HG02981 (cell line): Measurements from ENCODE around the gene ZNRD2.
"Not testable (repeated sequence)": the region's sequence is repeated elsewhere in the genome, so short reads cannot be mapped to it uniquely, and the experiment has no call there.

Source experiments
- ATAC-seq: cut with Tn5 transposase; IDR thresholded peaks from one replicate; pipeline ENCODE4 v1.9.1; 2021; ENCODE audit warnings: mild to moderate bottlenecking, moderate library complexity; ENCODE audit not compliant: unreplicated experiment

ZNRD2 gene

GRCh38 chr11:65555693-65556231 lies 14.5 kb upstream of the ZNRD2 start:
- no peak for ATAC-seq

DNA sequence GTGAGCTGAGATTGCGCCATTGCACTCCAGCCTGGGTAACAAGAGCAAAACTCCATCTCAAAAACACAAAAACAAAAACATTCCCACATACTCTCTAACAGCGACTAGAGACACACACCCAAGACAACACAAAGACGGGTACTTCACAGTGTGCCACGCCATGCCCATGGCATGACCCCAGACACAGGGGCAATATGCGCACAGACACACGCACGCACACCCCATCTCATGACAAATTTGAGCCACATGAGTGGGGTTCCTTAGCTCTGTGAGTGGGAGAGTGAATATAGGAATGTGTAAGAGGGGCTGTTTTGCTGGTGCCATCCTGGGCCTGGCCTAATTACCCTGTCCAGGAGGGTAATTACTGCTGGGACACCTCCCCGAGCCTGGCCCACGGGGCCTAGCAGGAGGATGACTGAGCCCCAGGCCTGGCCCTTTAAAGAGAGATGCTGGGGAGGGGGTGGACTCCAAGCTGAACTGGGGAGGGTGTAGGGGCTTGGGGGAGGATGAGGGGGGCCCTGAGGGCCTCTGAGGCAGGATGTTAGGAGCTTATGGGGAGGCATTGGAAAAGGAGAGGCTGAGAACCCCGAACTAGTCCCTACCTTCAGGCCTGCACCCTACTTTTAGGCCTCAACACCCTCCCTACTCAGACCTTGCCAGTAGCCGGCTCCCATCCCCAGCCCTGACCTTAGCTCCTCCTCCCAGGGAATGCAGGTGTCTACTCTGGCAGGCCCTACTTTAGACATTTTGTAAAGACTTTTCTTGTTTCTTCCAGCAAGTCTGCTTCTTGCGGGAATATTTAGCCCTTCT lies 13.6 kb upstream of the ZNRD2 start:
- ATAC-seq = no peak

GRCh38 chr11:65557280-65558001 lies 12.8 kb upstream of the ZNRD2 start:
- no peak for ATAC-seq

- ATAC-seq = no peak
Observed at GRCh38 chr11:65558002-65558929, 12.0 kb upstream of the ZNRD2 start, which contains the start of gene LTBP3. TSS of gene LTBP3 (minus strand) at chr11:65558359. CDS start at chr11:65557959, 400 bp downstream.

GRCh38 chr11:65558930-65559509 lies 11.3 kb upstream of the ZNRD2 start:
- ATAC-seq = no peak

- ATAC-seq = no peak
Observed at GRCh38 chr11:65559535-65559934, 10.7 kb upstream of the ZNRD2 start.

GRCh38 chr11:65559951-65560537 lies 10.2 kb upstream of the ZNRD2 start:
- ATAC-seq = no peak

- no peak for ATAC-seq
Observed at GRCh38 chr11:65560555-65561418, 9.5 kb upstream of the ZNRD2 start.

DNA sequence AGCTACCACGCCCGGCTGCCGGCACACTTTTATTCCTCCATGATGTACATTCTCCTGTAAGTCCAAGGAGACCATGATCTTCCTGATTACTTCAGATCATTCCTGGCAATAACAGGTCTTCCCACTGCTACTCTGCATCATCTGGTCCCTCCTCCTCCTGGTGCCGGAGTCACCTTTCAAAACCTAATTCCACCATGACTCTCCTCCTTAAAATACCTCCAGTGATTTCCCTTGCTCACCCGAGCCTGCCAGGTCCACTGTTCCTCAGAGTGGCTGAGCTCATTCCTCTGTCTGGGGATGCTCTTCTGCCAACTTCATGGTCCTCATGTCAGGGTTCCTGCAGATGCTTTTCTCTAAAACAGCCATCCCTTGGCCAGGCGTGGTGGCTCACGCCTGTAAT lies 8.3 kb upstream of the ZNRD2 start:
- ATAC-seq = no peak

GRCh38 chr11:65562788-65563187 lies 7.5 kb upstream of the ZNRD2 start:
- ATAC-seq = no peak

DNA sequence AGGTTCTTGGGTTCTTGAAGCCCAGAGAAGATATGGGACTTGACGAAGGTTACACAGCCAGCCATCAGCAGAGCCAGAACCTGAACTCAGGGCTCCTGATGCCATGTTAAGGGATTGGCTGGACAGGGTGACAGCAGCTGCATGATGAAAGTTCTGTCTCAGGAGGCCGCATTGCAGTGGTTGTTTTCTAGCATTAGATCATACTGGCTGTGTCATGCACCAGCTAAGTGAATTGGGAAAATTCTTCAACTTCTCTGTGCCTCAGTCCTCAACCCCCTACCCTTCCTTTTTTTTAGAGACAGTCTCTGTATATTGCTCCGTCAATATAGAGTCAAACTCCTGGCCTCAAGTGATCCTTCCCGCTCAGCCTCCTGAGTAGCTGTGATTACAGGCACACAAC lies 6.7 kb upstream of the ZNRD2 start:
- no peak for ATAC-seq

- ATAC-seq = not testable (repeated sequence)
Observed at GRCh38 chr11:65564879-65565559, 5.3 kb upstream of the ZNRD2 start.

- ATAC-seq = no peak
Observed at GRCh38 chr11:65565624-65566453, 4.4 kb upstream of the ZNRD2 start.

DNA sequence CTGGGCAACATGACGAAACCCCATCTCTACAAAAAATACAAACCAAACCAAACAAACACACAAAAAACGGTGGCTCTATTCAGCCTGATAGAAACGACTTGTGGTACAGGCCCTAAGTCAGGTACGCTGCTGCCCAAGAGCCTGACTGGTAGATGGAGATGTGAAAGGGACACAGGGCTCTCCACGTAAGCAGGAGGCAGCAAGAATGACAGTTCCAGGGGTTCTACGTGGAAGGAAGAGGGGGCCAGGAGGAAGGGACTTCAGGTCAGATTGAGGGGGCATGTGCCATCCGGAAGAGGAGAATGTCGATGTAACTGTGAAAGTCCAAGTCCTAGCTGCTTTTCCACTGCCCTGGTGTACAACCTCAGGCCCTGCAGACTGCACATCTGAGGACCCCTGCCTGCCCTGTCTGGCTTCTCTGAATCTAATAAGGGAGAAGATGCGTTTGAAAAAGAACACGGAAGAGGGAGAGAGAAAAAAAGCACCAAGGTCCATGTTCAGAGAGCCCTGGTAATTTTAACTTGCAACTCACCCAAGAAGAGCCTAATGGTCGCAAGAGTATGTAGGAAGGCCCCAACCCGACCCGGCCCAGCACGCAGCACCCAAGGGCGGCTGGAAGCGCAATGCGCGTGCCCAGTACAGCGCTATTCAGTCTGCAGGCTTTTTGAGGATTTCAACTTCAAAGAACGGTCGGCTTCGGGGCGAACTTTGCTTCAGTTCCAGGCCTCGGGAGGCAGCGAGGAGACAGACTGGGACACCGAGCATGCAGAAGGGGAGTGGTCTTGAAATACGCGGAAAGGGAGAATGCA lies 909 bp upstream of the ZNRD2 start:
- peak; percentile 2 for ATAC-seq

GRCh38 chr11:65571420-65571819 lies 1.1 kb downstream of the ZNRD2 start:
- ATAC-seq = no peak

- ATAC-seq = no peak
Observed at GRCh38 chr11:65571940-65572339, 1.7 kb downstream of the ZNRD2 start.
